Esophagus (tissue), 2 donors: ENCODE data around the gene MAP7. TPM values are rescaled to one million over a fixed set of nuclear protein-coding genes. Genes with fewer than 3 reads are reported as not detected.

Source experiments
- H3K27ac ChIP-seq, 2 donors: one replicate each; pipeline ENCODE4 v1.5.1; 2013; ENCODE audit warnings: low read depth in 2 of 2, mild to moderate bottlenecking in 2 of 2, inconsistent platforms in 1 of 2, low read length in 1 of 2, moderate library complexity in 1 of 2
- H3K27me3 ChIP-seq, 2 donors: one replicate each; pipeline ENCODE4 v1.6.1; 2013; ENCODE audit warnings: low read length in 2 of 2, control low read depth in 1 of 2, mild to moderate bottlenecking in 1 of 2; ENCODE audit not compliant: insufficient read depth in 2 of 2, control insufficient read depth in 1 of 2
- H3K36me3 ChIP-seq, 2 donors: one replicate each; pipeline ENCODE4 v1.6.1; 2013; ENCODE audit warnings: low read length in 1 of 2; ENCODE audit not compliant: control insufficient read depth in 2 of 2, insufficient read depth in 2 of 2
- H3K4me1 ChIP-seq, 2 donors: one replicate each; pipeline ENCODE4 v1.6.1; 2013; ENCODE audit warnings: low read length in 1 of 2; ENCODE audit not compliant: control insufficient read depth in 2 of 2, insufficient read depth in 2 of 2
- H3K4me3 ChIP-seq, 2 donors: one replicate each; pipeline ENCODE4 v1.5.1; 2013; ENCODE audit warnings: low read length in 2 of 2, mild to moderate bottlenecking in 2 of 2, low read depth in 1 of 2, moderate library complexity in 1 of 2
- H3K9me3 ChIP-seq, 2 donors: one replicate each; pipeline ENCODE4 v1.6.1; 2013; ENCODE audit warnings: mild to moderate bottlenecking in 2 of 2, low read depth in 1 of 2, low read length in 1 of 2, moderate library complexity in 1 of 2; ENCODE audit not compliant: control insufficient read depth in 2 of 2, insufficient read depth in 1 of 2
- WGBS, 2 donors: extraction: QIAGEN DNeasy Blood & Tissue Kit; methylation state at CpG; one replicate each; pipeline ENCODE4 v1.1.7; 2013; 5-methylcytosine and 5-hydroxymethylcytosine counted together
- polyA plus RNA-seq, 2 donors: library from polyadenylated mRNA; stranded (reverse); fragments of 200-250 nt; gene quantifications; one replicate each; pipeline ENCODE4 v1.2.3, GENCODE V29; 2013
- donor health status: healthy with polysubstance abuse.
- donor health status: Bipolar disorder and iron deficiency.

Gene MAP7
- polyA plus RNA-seq, 2 donors: 13.4 to 15.1 TPM

DNA sequence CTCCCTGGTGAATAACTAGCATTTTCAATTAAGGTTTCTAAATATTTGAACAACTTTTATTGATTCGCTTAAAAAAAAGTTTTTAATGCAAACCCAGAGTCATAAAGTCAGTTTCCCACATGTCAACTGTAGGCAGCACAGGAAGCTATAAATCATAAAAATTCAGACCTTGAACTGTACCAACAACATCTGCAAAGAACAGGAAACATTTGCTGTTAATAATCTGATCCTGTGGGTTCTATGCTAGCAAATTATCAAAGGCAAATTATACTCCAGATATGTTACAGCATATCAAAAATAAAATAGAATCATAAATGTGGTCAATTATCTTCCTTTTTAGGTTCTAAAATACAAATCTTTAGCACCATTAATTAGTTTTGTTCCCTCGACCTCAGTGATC, 16.6 kb upstream of the MAP7 start:
- no peak overlapping the region for H3K27ac ChIP-seq
- WGBS, 2 donors: 59 to 60% methylated on average over 2 of the region's 2 CpGs
- H3K4me3 ChIP-seq: no peak overlapping the region
- H3K36me3 ChIP-seq: peaks cover 0 to 4% of the 10 kb centered on the region in 2 donors
- no peaks in the 10 kb centered on the region for H3K27me3 ChIP-seq
- H3K4me1 ChIP-seq: no peaks in the 10 kb centered on the region
- peaks cover 0 to 5% of the 10 kb centered on the region in 2 donors for H3K9me3 ChIP-seq

GRCh38 chr6:136566007-136566487, 15.8 kb upstream of the MAP7 start:
- peaks cover 0 to 6% of the 10 kb centered on the region in 2 donors for H3K36me3 ChIP-seq

GRCh38 chr6:136564180-136564579, 14.0 kb upstream of the MAP7 start:
- peaks cover 0 to 6% of the 10 kb centered on the region in 2 donors for H3K36me3 ChIP-seq
- H3K4me3 ChIP-seq: no peak overlapping the region
- no peaks in the 10 kb centered on the region for H3K4me1 ChIP-seq
- no peaks in the 10 kb centered on the region for H3K9me3 ChIP-seq
- H3K27me3 ChIP-seq: no peaks in the 10 kb centered on the region
- 35 to 50% methylated on average over 1 of the region's 1 CpG for WGBS, 2 donors
- H3K27ac ChIP-seq: no peak overlapping the region

More at GRCh38 chr6:136566007-136566487, 15.8 kb upstream of the MAP7 start:
- 86 to 91% methylated on average over 6 of the region's 6 CpGs for WGBS, 2 donors
- no peak overlapping the region for H3K27ac ChIP-seq
- H3K9me3 ChIP-seq: peaks cover 0 to 2% of the 10 kb centered on the region in 2 donors
- H3K4me3 ChIP-seq: no peak overlapping the region
- H3K4me1 ChIP-seq: no peaks in the 10 kb centered on the region
- no peaks in the 10 kb centered on the region for H3K27me3 ChIP-seq

GRCh38 chr6:136563386-136564152, 13.3 kb upstream of the MAP7 start:
- no peak overlapping the region for H3K27ac ChIP-seq
- no peaks in the 10 kb centered on the region for H3K9me3 ChIP-seq
- WGBS, 2 donors: 58 to 66% methylated on average over 6 of the region's 6 CpGs

DNA sequence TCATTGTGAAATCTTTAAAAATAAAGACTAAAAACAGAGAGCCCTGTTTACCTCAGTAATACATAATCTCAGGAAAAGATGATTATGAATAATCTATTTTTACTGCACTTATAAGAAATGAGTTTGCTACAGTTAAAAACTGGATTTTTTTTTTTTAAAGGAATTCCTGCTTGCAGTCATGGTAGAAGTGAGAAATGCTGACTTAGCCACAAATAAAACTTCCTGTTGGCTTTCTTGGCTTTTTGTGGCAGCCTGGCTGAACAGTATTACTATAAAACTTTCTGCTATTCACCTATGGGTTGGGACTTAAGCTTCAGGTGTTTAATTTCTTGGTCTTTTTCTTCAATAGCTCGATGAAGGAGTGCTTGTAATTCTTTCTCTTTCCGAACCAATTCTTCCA, 12.0 kb upstream of the MAP7 start:
- H3K27ac ChIP-seq: no peak overlapping the region
- peaks cover 2 to 4% of the 10 kb centered on the region in 2 donors for H3K36me3 ChIP-seq
- no peaks in the 10 kb centered on the region for H3K4me1 ChIP-seq
- H3K27me3 ChIP-seq: no peaks in the 10 kb centered on the region
- WGBS, 2 donors: 76 to 79% methylated on average over 2 of the region's 2 CpGs
- H3K4me3 ChIP-seq: no peak overlapping the region
- no peaks in the 10 kb centered on the region for H3K9me3 ChIP-seq

More at GRCh38 chr6:136563386-136564152, 13.3 kb upstream of the MAP7 start:
- Histone ChIP-seq H3K4me3 (no peak overlapping the region), H3K27me3 (no peaks in the 10 kb centered on the region), H3K36me3 (peaks cover under 1 to 6% of the 10 kb centered on the region in 2 donors), H3K4me1 (no peaks in the 10 kb centered on the region)

GRCh38 chr6:136553166-136553787, 3.1 kb upstream of the MAP7 start:
- no peaks in the 10 kb centered on the region for H3K9me3 ChIP-seq
- no peak overlapping the region for H3K27ac ChIP-seq
- H3K36me3 ChIP-seq: no peaks in the 10 kb centered on the region
- no peaks in the 10 kb centered on the region for H3K4me1 ChIP-seq
- no peaks in the 10 kb centered on the region for H3K27me3 ChIP-seq
- H3K4me3 ChIP-seq: no peak overlapping the region
- 75 to 87% methylated on average over 5 of the region's 5 CpGs for whole genome bisulfite sequencing, 2 donors

DNA sequence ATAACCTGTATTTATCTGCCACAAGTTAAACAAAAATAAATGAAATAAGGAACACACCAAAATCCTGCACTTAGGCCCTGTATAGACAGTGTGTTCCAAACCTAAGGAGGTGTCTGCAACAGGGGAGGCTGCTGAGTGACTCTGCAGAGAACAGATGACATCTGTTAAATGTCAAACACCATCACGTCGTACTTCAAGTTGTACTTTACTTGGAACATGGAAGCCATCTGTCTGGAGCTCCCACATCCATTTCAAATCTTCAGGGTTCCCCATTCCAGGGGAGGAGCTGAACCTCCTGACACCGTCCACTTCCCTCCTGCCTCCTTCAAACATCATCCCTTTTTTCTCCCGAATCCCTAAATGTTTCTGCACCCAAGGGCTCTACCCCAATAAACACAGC, 1.8 kb upstream of the MAP7 start:
- H3K4me1 ChIP-seq: no peaks in the 10 kb centered on the region
- H3K9me3 ChIP-seq: no peaks in the 10 kb centered on the region
- H3K27ac ChIP-seq: no peak overlapping the region
- WGBS, 2 donors: 75 to 78% methylated on average over 4 of the region's 4 CpGs
- no peaks in the 10 kb centered on the region for H3K27me3 ChIP-seq
- no peak overlapping the region for H3K4me3 ChIP-seq
- H3K36me3 ChIP-seq: no peaks in the 10 kb centered on the region

DNA sequence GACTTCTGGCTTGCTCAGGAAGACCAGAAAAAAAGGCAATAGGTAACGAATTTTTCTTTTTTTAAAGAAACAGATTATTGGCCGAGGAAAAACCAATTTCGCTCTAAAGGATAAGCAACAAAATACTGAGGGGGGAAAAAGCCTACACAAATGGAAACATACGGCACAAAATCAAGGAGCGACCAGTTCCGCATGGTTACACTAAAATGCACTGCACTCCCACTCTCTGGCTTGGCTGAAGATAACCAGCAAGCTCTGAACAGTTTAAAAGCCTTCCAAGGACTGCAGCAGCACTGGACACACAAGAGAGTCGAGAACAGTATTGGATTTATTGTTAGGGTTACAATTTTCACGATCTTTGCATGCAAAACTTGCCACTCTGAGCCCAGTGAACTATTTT, 881 bp upstream of the MAP7 start:
- Histone ChIP-seq H3K27ac (no peak overlapping the region), H3K4me3 (peak overlapping the region in 1 of 2 donors; percentile 72), H3K4me1 (no peaks in the 10 kb centered on the region), H3K9me3 (no peaks in the 10 kb centered on the region), H3K36me3 (no peaks in the 10 kb centered on the region), H3K27me3 (no peaks in the 10 kb centered on the region)
- 50 to 53% methylated on average over 8 of the region's 8 CpGs for WGBS, 2 donors

GRCh38 chr6:136550045-136550329, 235 bp downstream of the MAP7 start:
- no peaks in the 10 kb centered on the region for H3K9me3 ChIP-seq
- H3K36me3 ChIP-seq: no peaks in the 10 kb centered on the region
- 0% methylated on average over 23 to 46 of the region's 46 CpGs for WGBS, 2 donors
- H3K4me1 ChIP-seq: no peaks in the 10 kb centered on the region
- H3K4me3 ChIP-seq: peak overlapping the region; percentile 72 to 73
- H3K27me3 ChIP-seq: no peaks in the 10 kb centered on the region
- peak overlapping the region; percentile 73 to 77 for H3K27ac ChIP-seq
